Activated B cell treated with CpG ODN at 0.5 μM for 24 hours (primary cell): Measurements from ENCODE around the gene LIMS2. TPM values are rescaled to one million over a fixed set of nuclear protein-coding genes. Genes with fewer than 3 reads are reported as not detected.

ENCODE experiments used
- ATAC-seq: fragments of 200-7000 bp; cut with Tn5 transposase; one replicate; pipeline ENCODE4 v1.10.0; 2021; ENCODE audit warnings: low read depth, mild to moderate bottlenecking, moderate library complexity
- CTCF ChIA-PET: fragments of 350-600 bp; sonication (Branson Sonifier 250); formaldehyde crosslinking; loops from one replicate; lab custom pipeline; 2021; ENCODE audit warnings: antibody characterized with exemption; lab: Charles Lee
- POLR2A ChIA-PET: fragments of 350-600 bp; sonication (Branson Sonifier 250); formaldehyde crosslinking; loops from one replicate; lab custom pipeline; 2021; ENCODE audit warnings: antibody characterized with exemption; lab: Charles Lee
- DNase-seq: peaks from one replicate; pipeline ENCODE4 v3.0.0; 2022
- H3K27ac Mint-ChIP-seq: one replicate; pipeline ENCODE4 v1.8.0; 2020; ENCODE audit warnings: mixed read lengths
- H3K27me3 Mint-ChIP-seq: one replicate; pipeline ENCODE4 v1.8.0; 2021; ENCODE audit warnings: mixed read lengths
- H3K36me3 Mint-ChIP-seq: one replicate; pipeline ENCODE4 v1.8.0; 2021; ENCODE audit warnings: low read depth, mixed read lengths
- H3K4me1 Mint-ChIP-seq: one replicate; pipeline ENCODE4 v1.8.0; 2021; ENCODE audit warnings: mixed read lengths
- H3K4me3 Mint-ChIP-seq: one replicate; pipeline ENCODE4 v1.8.0; 2020; ENCODE audit warnings: mild to moderate bottlenecking, mixed read lengths
- H3K9me3 Mint-ChIP-seq: one replicate; pipeline ENCODE4 v1.8.0; 2020; ENCODE audit warnings: mixed read lengths
- intact Hi-C: fragments of 100-400 bp; cut with micrococcal nuclease; formaldehyde crosslinking; loops from one replicate; pipeline ENCODE4 v1.15.1; 2024
- total RNA-seq: library from RNA; stranded (reverse); gene quantifications from 2 replicates; pipeline ENCODE4 v1.2.3, GENCODE V29; 2022
- TF ChIP-seq, protein P1 (sequence below): fragments of 200-600 bp; IDR thresholded peaks from one replicate; pipeline ENCODE4 v1.8.0; 2022; ENCODE audit warnings: antibody characterized with exemption, mild to moderate bottlenecking

LIMS2 gene
- total RNA-seq, 1 donor from 2014 or later = 5.3 TPM

DNA sequence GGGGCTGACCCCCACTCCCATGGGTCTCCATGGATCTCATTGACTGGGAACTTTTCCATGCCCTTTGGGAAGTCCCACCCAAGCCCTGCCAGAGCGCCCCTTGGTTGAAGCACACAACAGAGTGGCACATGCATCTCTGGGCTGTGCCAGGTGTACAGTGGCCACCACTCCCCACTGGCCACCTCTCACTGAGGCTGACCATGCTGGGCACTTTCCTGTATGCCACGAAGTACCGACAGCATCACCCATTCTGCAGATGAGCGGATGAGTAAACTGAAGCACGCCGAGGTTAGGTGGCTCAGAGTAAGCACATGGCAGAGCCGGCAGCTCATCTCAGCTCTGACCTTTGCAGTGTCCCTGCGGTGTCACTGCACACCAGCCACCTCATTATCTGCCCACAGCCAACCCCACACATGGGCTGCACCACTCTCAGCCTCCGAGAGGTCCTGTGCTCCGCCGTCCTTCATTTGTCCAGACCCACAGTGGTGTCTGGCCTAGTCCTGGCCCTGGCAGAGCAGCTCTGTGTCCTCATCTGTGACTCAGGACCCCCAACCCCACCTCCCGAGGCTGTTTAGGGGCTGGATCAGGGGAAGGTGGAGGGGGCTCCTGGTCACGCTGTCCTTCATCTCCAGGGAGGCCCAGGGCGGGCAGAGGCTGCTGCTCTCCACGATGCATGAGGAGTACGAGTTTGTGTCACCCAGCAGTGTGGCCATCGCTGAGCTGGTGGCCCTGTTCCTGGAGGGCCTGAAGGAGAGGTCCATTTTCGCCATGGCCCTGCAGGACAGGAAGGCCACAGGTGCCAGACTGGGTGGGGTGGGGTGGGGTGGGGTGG, 47.4 kb downstream of the LIMS2 start:
- ChIA-PET CTCF (no interaction called here), POLR2A (no interaction called here)
- intact Hi-C loops = no loop called here
- Mint-ChIP-seq H3K36me3 (no peaks in the 10 kb centered on the region), H3K4me1 (peaks cover 84% of the 10 kb centered on the region), H3K4me3 (no peak overlapping the region), H3K9me3 (no peaks in the 10 kb centered on the region), H3K27me3 (no peaks in the 10 kb centered on the region), H3K27ac (peak overlapping the region; percentile 12)
- ATAC-seq (no peak), DNase-seq (no peak)
- TF ChIP-seq, protein P1, sequence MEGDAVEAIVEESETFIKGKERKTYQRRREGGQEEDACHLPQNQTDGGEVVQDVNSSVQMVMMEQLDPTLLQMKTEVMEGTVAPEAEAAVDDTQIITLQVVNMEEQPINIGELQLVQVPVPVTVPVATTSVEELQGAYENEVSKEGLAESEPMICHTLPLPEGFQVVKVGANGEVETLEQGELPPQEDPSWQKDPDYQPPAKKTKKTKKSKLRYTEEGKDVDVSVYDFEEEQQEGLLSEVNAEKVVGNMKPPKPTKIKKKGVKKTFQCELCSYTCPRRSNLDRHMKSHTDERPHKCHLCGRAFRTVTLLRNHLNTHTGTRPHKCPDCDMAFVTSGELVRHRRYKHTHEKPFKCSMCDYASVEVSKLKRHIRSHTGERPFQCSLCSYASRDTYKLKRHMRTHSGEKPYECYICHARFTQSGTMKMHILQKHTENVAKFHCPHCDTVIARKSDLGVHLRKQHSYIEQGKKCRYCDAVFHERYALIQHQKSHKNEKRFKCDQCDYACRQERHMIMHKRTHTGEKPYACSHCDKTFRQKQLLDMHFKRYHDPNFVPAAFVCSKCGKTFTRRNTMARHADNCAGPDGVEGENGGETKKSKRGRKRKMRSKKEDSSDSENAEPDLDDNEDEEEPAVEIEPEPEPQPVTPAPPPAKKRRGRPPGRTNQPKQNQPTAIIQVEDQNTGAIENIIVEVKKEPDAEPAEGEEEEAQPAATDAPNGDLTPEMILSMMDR = no peak

GRCh38 chr2:127626917-127627739, 48.2 kb downstream of the LIMS2 start:
- no peaks in the 10 kb centered on the region for H3K9me3 Mint-ChIP-seq
- ATAC-seq = no peak
- H3K4me3 Mint-ChIP-seq = no peak overlapping the region
- no peaks in the 10 kb centered on the region for H3K36me3 Mint-ChIP-seq
- ChIA-PET CTCF (no interaction called here), POLR2A (no interaction called here)
- TF ChIP-seq, protein P1 = no peak
- intact Hi-C loops = no loop called here
- H3K27me3 Mint-ChIP-seq = no peaks in the 10 kb centered on the region
- peaks cover 84% of the 10 kb centered on the region for H3K4me1 Mint-ChIP-seq
- no peak overlapping the region for H3K27ac Mint-ChIP-seq
- no peak for DNase-seq

- Mint-ChIP-seq H3K9me3 (no peaks in the 10 kb centered on the region), H3K36me3 (no peaks in the 10 kb centered on the region), H3K27ac (no peak overlapping the region), H3K4me1 (peaks cover 83% of the 10 kb centered on the region), H3K4me3 (peak overlapping the region; percentile 15), H3K27me3 (no peaks in the 10 kb centered on the region)
- intact Hi-C loops = no loop called here
- DNase-seq = peak; percentile 7
- TF ChIP-seq, protein P1 = no peak
- POLR2A ChIA-PET = no interaction called here
- ATAC-seq = no peak
- CTCF ChIA-PET = no interaction called here
Observed at GRCh38 chr2:127626175-127626574, 49.2 kb downstream of the LIMS2 start.

DNA sequence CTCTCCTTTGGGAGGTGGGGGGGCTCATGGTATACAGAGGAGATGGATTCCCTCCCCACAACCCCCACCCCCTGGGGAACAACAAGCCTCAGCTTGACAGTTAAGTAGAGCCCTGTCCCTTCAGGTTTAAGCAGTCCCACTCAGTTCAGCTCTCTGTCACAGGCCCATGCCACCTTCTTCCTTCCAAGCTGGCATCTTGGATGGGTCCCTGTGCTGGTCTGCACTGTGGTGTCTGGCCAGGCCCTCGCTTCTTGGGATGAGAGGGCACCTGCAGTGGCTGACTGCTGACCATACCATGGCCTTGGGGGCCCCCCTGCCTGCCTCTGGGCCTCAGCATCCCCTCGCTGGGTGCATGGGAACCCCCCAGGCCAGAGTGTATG, 49.8 kb downstream of the LIMS2 start:
- peaks cover 82% of the 10 kb centered on the region for H3K4me1 Mint-ChIP-seq
- H3K27me3 Mint-ChIP-seq = no peaks in the 10 kb centered on the region
- DNase-seq (peak; percentile 14), ATAC-seq (no peak)
- H3K36me3 Mint-ChIP-seq = no peaks in the 10 kb centered on the region
- ChIA-PET CTCF (no interaction called here), POLR2A (no interaction called here)
- H3K4me3 Mint-ChIP-seq = no peak overlapping the region
- intact Hi-C loops = no loop called here
- no peak overlapping the region for H3K27ac Mint-ChIP-seq
- no peaks in the 10 kb centered on the region for H3K9me3 Mint-ChIP-seq
- TF ChIP-seq, protein P1 = no peak
